ENCODE measurements around the gene BSG. TPM values are rescaled to one million over a fixed set of nuclear protein-coding genes. Genes with fewer than 3 reads are reported as not detected.

BSG gene
- total RNA-seq, 1 donor from 2014 or later: 353 TPM

- no peak overlapping the region for H3K4me3 Mint-ChIP-seq (ENCODE audit: unreplicated experiment)
- no peaks in the 10 kb centered on the region for H3K9me3 Mint-ChIP-seq (ENCODE audit: unreplicated experiment)
- H3K27ac Mint-ChIP-seq (ENCODE audit: unreplicated experiment): no peak overlapping the region
- peaks cover 12% of the 10 kb centered on the region for H3K27me3 Mint-ChIP-seq (ENCODE audit: unreplicated experiment)
- no peak for DNase-seq (ENCODE audit: low spot score)
- H3K36me3 Mint-ChIP-seq (ENCODE audit: low read depth, unreplicated experiment): peaks cover 10% of the 10 kb centered on the region
- H3K4me1 Mint-ChIP-seq (ENCODE audit: unreplicated experiment): peaks cover 2% of the 10 kb centered on the region
- no peak for TF ChIP-seq CTCF (IDR thresholded peaks at IDR 0.05; ENCODE audit: unreplicated experiment)
Observed at GRCh38 chr19:617551-618246, 45.3 kb downstream of the BSG start.

GRCh38 chr19:618247-618619 is 45.8 kb downstream of the BSG start:
- H3K9me3 Mint-ChIP-seq (ENCODE audit: unreplicated experiment): no peaks in the 10 kb centered on the region
- peaks cover 10% of the 10 kb centered on the region for H3K36me3 Mint-ChIP-seq (ENCODE audit: low read depth, unreplicated experiment)
- no peak for TF ChIP-seq CTCF (IDR thresholded peaks at IDR 0.05; ENCODE audit: unreplicated experiment)
- no peak overlapping the region for H3K27ac Mint-ChIP-seq (ENCODE audit: unreplicated experiment)
- H3K27me3 Mint-ChIP-seq (ENCODE audit: unreplicated experiment): peaks cover 12% of the 10 kb centered on the region
- peaks cover 2% of the 10 kb centered on the region for H3K4me1 Mint-ChIP-seq (ENCODE audit: unreplicated experiment)
- DNase-seq (ENCODE audit: low spot score): no peak
- no peak overlapping the region for H3K4me3 Mint-ChIP-seq (ENCODE audit: unreplicated experiment)

DNA sequence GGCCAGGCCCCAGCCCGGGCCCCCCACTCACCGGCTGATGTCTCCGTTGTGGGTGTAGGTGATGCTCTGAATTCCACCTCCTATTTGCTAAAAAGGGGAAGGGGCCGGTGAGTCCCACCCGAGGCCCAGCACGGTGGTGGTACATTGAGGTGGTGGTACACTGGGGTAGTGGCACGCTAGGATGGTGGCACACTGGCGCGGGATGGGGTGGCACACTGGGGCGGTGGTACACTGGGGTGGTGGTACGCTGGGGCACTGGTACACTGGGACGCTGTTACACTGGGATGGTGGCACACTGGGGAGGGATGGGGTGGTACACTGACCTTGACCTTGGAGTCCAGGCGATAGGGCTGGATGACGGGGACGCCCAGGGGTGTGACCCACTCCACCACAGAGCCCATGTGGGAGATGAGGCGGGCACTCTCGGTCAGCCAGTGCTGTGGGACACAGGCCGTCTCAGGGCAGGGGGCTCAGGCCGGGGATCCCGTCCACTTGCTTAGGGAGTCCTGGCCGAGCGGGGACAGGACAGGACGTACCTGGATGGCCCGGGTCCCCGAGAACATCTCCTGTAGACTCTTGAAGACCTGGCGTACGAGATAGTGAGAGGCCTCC is 46.4 kb downstream of the BSG start:
- Mint-ChIP-seq H3K9me3 (ENCODE audit: unreplicated experiment) (no peaks in the 10 kb centered on the region), H3K4me1 (ENCODE audit: unreplicated experiment) (peaks cover 2% of the 10 kb centered on the region), H3K27me3 (ENCODE audit: unreplicated experiment) (peaks cover 14% of the 10 kb centered on the region), H3K27ac (ENCODE audit: unreplicated experiment) (no peak overlapping the region), H3K36me3 (ENCODE audit: low read depth, unreplicated experiment) (peaks cover 10% of the 10 kb centered on the region), H3K4me3 (ENCODE audit: unreplicated experiment) (peak overlapping the region; percentile 31)
- TF ChIP-seq CTCF (IDR thresholded peaks at IDR 0.05; ENCODE audit: unreplicated experiment): no peak
- no peak for DNase-seq (ENCODE audit: low spot score)

GRCh38 chr19:619286-620002 is 47.0 kb downstream of the BSG start:
- Mint-ChIP-seq H3K4me3 (ENCODE audit: unreplicated experiment) (no peak overlapping the region), H3K36me3 (ENCODE audit: low read depth, unreplicated experiment) (peaks cover 6% of the 10 kb centered on the region), H3K27me3 (ENCODE audit: unreplicated experiment) (peaks cover 14% of the 10 kb centered on the region), H3K4me1 (ENCODE audit: unreplicated experiment) (peaks cover 2% of the 10 kb centered on the region), H3K9me3 (ENCODE audit: unreplicated experiment) (no peaks in the 10 kb centered on the region), H3K27ac (ENCODE audit: unreplicated experiment) (no peak overlapping the region)
- TF ChIP-seq CTCF (IDR thresholded peaks at IDR 0.05; ENCODE audit: unreplicated experiment): no peak
- no peak for DNase-seq (ENCODE audit: low spot score)
